ENCODE results near the gene SPOCD1. TPM values are rescaled to one million over a fixed set of nuclear protein-coding genes. Genes with fewer than 3 reads are reported as not detected.

Gene SPOCD1
- polyA plus RNA-seq, 1 of the 3 experiments (the other 2 are of a cell fraction): 10.7 TPM

DNA sequence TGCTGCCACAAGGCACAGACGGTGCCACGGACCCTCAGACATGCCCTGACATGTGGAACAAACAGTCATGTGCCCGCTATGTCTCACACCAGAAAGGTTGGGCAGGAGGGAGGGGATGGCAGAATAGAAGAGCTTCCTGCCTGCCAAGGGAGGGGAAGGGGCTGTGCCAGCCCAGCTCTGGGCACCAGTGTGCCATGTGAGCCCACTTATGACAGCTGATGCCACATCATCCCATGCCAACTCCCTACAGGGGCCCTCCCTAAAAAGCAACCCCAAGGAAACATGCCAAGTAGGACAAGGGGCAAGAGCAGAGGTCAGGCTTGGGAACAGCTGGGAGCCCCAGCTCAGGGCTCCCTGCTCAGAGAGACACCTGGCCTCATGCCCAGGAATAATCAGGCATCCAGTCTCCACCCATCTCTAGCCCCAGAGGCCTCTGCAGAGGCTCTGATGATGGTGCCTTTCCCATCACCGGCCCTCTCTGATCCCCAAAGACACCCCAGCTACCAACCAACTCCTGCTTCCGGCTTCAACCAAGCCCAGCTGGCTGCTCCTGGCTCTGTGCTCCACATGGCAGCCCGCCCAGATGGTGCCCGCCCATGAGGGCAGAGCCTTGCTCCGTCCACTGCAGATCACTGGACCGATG, 62.0 kb downstream of the SPOCD1 start:
- peak overlapping the region; percentile 28; the same call in 1 of the 2 replicates for H3K4me2 ChIP-seq
- CTCF ChIA-PET: interaction anchor here (0.8 to 25.0 kb wide), 10 partner anchors 8 to 210 kb away, joined by 3 to 707 read pairs (median 6); no protein-coding TSS in a partner anchor
- H3K9ac ChIP-seq: no peak overlapping the region
- no peak overlapping the region for H3K4me3 ChIP-seq (ENCODE audit: low read depth in 2 of 2, low read length in 1 of 2)
- no peaks in the 10 kb centered on the region for H3K9me2 ChIP-seq
- TF ChIP-seq FOSL2 (IDR thresholded peaks at IDR 0.05; ENCODE audit: borderline replicate concordance, low read depth): no peak
- TF ChIP-seq NFIC (IDR thresholded peaks at IDR 0.05; ENCODE audit: borderline replicate concordance): 0 out of 2 replicates have a peak, but pooled peaks have one; percentile 32
- TF ChIP-seq MXI1 (IDR thresholded peaks at IDR 0.05; ENCODE audit: low read depth, low read length): peak; percentile 22; the same call in 1 of the 2 replicates
- TF ChIP-seq ELF1 (IDR thresholded peaks at IDR 0.05): no peak
- peaks cover 4% of the 10 kb centered on the region; the same call in 1 of the 2 replicates for H3K79me2 ChIP-seq (ENCODE audit: insufficient read depth)
- peak overlapping the region in 1 of 2 experiments; percentile 45; a peak in 1 of 4 replicates for H3K27ac ChIP-seq (ENCODE audit: low read depth in 2 of 2, low read length in 1 of 2)
- H3K27me3 ChIP-seq (ENCODE audit: insufficient read depth): no peaks in the 10 kb centered on the region
- DNase-seq: peak; percentile 66
- H3K9me3 ChIP-seq: no peaks in the 10 kb centered on the region
- POLR2A ChIA-PET: interaction anchor here (0.6 to 1.3 kb wide), 2 partner anchors 9 to 16 kb away, joined by 3 to 4 read pairs; no protein-coding TSS in a partner anchor
- no CpG with 5 or more reads among the region's 9 CpGs for WGBS (ENCODE audit: low lambda C conversion rate)
- peaks cover 8% of the 10 kb centered on the region for H3F3A ChIP-seq (replicated peaks; ENCODE audit: insufficient read depth)
- no peak overlapping the region for H2AFZ ChIP-seq (ENCODE audit: low read depth)
- peaks cover 35 to 52% of the 10 kb centered on the region in 2 experiments; a peak in 3 of 4 replicates for H3K4me1 ChIP-seq (ENCODE audit: control insufficient read depth in 1 of 2, insufficient read depth in 2 of 2, low read depth in 1 of 2, low read length in 1 of 2)
- peaks cover 0 to 2% of the 10 kb centered on the region in 2 experiments for H3K36me3 ChIP-seq (replicated peaks in 1 of 2; ENCODE audit: control insufficient read depth in 1 of 2, insufficient read depth in 2 of 2, low read length in 1 of 2)
- H4K20me1 ChIP-seq (ENCODE audit: insufficient read depth): peaks cover 9% of the 10 kb centered on the region; the same call in 1 of the 2 replicates

- 87% methylated on average over 6 of the region's 12 CpGs for WGBS (ENCODE audit: low lambda C conversion rate)
- TF ChIP-seq, protein P1, sequence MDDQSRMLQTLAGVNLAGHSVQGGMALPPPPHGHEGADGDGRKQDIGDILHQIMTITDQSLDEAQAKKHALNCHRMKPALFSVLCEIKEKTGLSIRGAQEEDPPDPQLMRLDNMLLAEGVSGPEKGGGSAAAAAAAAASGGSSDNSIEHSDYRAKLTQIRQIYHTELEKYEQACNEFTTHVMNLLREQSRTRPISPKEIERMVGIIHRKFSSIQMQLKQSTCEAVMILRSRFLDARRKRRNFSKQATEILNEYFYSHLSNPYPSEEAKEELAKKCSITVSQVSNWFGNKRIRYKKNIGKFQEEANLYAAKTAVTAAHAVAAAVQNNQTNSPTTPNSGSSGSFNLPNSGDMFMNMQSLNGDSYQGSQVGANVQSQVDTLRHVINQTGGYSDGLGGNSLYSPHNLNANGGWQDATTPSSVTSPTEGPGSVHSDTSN (IDR thresholded peaks at IDR 0.05): no peak
- TF ChIP-seq TEAD4 (IDR thresholded peaks at IDR 0.05; ENCODE audit: borderline replicate concordance, insufficient read depth) (no peak), TCF12 (IDR thresholded peaks at IDR 0.05) (no peak), JUND (IDR thresholded peaks at IDR 0.05) (no peak), NRF1 (IDR thresholded peaks at IDR 0.05; ENCODE audit: low read depth, low read length) (no peak), YY1 (IDR thresholded peaks at IDR 0.05; ENCODE audit: low read depth) (no peak), MEF2A (IDR thresholded peaks at IDR 0.05; ENCODE audit: borderline replicate concordance, low read depth) (no peak), FOXJ3 (CRISPR knock-in tag; IDR thresholded peaks at IDR 0.05) (no peak), GATA2 (CRISPR knock-in tag; IDR thresholded peaks at IDR 0.05) (no peak), FOXM1 (IDR thresholded peaks at IDR 0.05; ENCODE audit: low read depth) (no peak)
- TF ChIP-seq, protein P2, sequence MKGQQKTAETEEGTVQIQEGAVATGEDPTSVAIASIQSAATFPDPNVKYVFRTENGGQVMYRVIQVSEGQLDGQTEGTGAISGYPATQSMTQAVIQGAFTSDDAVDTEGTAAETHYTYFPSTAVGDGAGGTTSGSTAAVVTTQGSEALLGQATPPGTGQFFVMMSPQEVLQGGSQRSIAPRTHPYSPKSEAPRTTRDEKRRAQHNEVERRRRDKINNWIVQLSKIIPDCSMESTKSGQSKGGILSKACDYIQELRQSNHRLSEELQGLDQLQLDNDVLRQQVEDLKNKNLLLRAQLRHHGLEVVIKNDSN (IDR thresholded peaks at IDR 0.05; ENCODE audit: borderline replicate concordance, low read depth): no peak
- CTCF ChIA-PET: interaction anchor here (1.1 to 25.0 kb wide), 8 partner anchors 7 to 190 kb away, joined by 3 to 707 read pairs (median 10); no protein-coding TSS in a partner anchor
Measured at GRCh38 chr1:31752952-31753475, 62.8 kb downstream of the SPOCD1 start.

More at GRCh38 chr1:31752952-31753475, 62.8 kb downstream of the SPOCD1 start:
- Histone ChIP-seq H3K4me2 (peak overlapping the region; percentile 28; the same call in 1 of the 2 replicates), H3K9me2 (no peaks in the 10 kb centered on the region), H3K27ac (ENCODE audit: low read depth in 2 of 2, low read length in 1 of 2) (peak overlapping the region in 1 of 2 experiments; percentile 45; a peak in 1 of 4 replicates), H3K27me3 (ENCODE audit: insufficient read depth) (no peaks in the 10 kb centered on the region), H3K36me3 (replicated peaks in 1 of 2; ENCODE audit: control insufficient read depth in 1 of 2, insufficient read depth in 2 of 2, low read length in 1 of 2) (peaks cover 0 to 2% of the 10 kb centered on the region in 2 experiments), H3K4me3 (ENCODE audit: low read depth in 2 of 2, low read length in 1 of 2) (no peak overlapping the region), H2AFZ (ENCODE audit: low read depth) (no peak overlapping the region), H3F3A (replicated peaks; ENCODE audit: insufficient read depth) (peaks cover 8% of the 10 kb centered on the region), H3K4me1 (ENCODE audit: control insufficient read depth in 1 of 2, insufficient read depth in 2 of 2, low read depth in 1 of 2, low read length in 1 of 2) (peaks cover 35 to 61% of the 10 kb centered on the region in 2 experiments; a peak in 3 of 4 replicates), H3K9me3 (no peaks in the 10 kb centered on the region), H3K79me2 (ENCODE audit: insufficient read depth) (peaks cover 4% of the 10 kb centered on the region; the same call in 1 of the 2 replicates), H4K20me1 (ENCODE audit: insufficient read depth) (peaks cover 9% of the 10 kb centered on the region; the same call in 1 of the 2 replicates), H3K9ac (no peak overlapping the region)
- no peak for DNase-seq
- POLR2A ChIA-PET: interaction anchor here (0.6 kb wide), 1 partner anchor 33 kb away, joined by 3 read pairs; no protein-coding TSS in a partner anchor

All from SK-N-SH (cell line).